GM12874 (cell line): ENCODE data around the gene METTL25B.

Experiments used
- CTCF ChIP-seq: IDR thresholded peaks from 2 replicates; pipeline ENCODE4 v1.5.1; 2011; ENCODE audit warnings: low read depth, mild to moderate bottlenecking, control low read depth, low read length, moderate library complexity; ENCODE audit not compliant: insufficient read depth

The METTL25B gene

GRCh38 chr1:156689953-156690674 lies 38.2 kb upstream of the METTL25B start:
- no peak for TF ChIP-seq CTCF

GRCh38 chr1:156690675-156691036 lies 37.6 kb upstream of the METTL25B start:
- no peak for TF ChIP-seq CTCF

- no peak for TF ChIP-seq CTCF
Observed at GRCh38 chr1:156691191-156691590, 37.1 kb upstream of the METTL25B start.

GRCh38 chr1:156691665-156692440 lies 36.4 kb upstream of the METTL25B start:
- TF ChIP-seq CTCF: no peak

GRCh38 chr1:156692441-156692924 lies 35.8 kb upstream of the METTL25B start:
- no peak for TF ChIP-seq CTCF

- TF ChIP-seq CTCF: no peak
Observed at GRCh38 chr1:156692925-156693847, 35.1 kb upstream of the METTL25B start.
